IMR-90 (cell line): ENCODE measurements around the gene TSPYL4. TPM values are rescaled to one million over a fixed set of nuclear protein-coding genes. Genes with fewer than 3 reads are reported as not detected.
"Not testable (repeated sequence)": the region's sequence is repeated elsewhere in the genome, so short reads cannot be mapped to it uniquely, and the experiment has no call there.

ENCODE experiments used
- ATAC-seq: fragments of 200-7000 bp; cut with Tn5 transposase; 2 replicates; pipeline ENCODE4 v1.9.1; 2020; ENCODE audit warnings: low read depth, mild to moderate bottlenecking, moderate library complexity
- BruUV-seq: library from RNA; stranded (reverse); fragments of 400-500 nt; replicated peaks from 2 replicates; lab custom pipeline; 2021; lab: Mats Ljungman, UMichigan
- CTCF ChIA-PET: fragments of 300-600 bp; formaldehyde crosslinking; extraction: SDS; loops from one replicate; lab custom pipeline; 2021; ENCODE audit warnings: antibody characterized with exemption; lab: Yijun Ruan, JAX
- POLR2A ChIA-PET: fragments of 300-600 bp; sonication (Branson Sonifier 250); formaldehyde crosslinking; loops from one replicate; lab custom pipeline; 2022; ENCODE audit warnings: antibody characterized with exemption; ENCODE audit not compliant: unreplicated experiment; lab: Charles Lee
- DNase-seq: peaks from one replicate; pipeline ENCODE4 v3.0.0; 2013
- H2AFZ ChIP-seq: replicated peaks from 2 replicates; pipeline ENCODE3; 2013; ENCODE audit warnings: low read length, mild to moderate bottlenecking; ENCODE audit not compliant: poor library complexity
- H2AK5ac ChIP-seq: 2 replicates; pipeline ENCODE4 v1.6.1; 2013; ENCODE audit warnings: low read depth, low read length, inconsistent platforms
- H2AK9ac ChIP-seq: replicated peaks from 2 replicates; pipeline ENCODE3; 2013; ENCODE audit warnings: mild to moderate bottlenecking, low read depth, low read length, moderate library complexity; ENCODE audit not compliant: poor library complexity
- H2BK120ac ChIP-seq: 2 replicates; pipeline ENCODE4 v1.6.1; 2013; ENCODE audit warnings: low read depth, low read length, inconsistent platforms
- H2BK15ac ChIP-seq: 3 replicates; pipeline ENCODE4 v1.6.1; 2013; ENCODE audit warnings: low read depth, low read length, inconsistent platforms
- H2BK20ac ChIP-seq: 2 replicates; pipeline ENCODE4 v1.6.1; 2013; ENCODE audit warnings: low read depth, mild to moderate bottlenecking, inconsistent platforms, low read length, moderate library complexity
- H2BK5ac ChIP-seq: 2 replicates; pipeline ENCODE4 v1.6.1; 2013; ENCODE audit warnings: mild to moderate bottlenecking, low read depth, low read length, inconsistent platforms; ENCODE audit not compliant: poor library complexity, severe bottlenecking
- H3K14ac ChIP-seq: replicated peaks from 2 replicates; pipeline ENCODE4 v1.6.1; 2013; ENCODE audit warnings: low read depth, low read length, inconsistent platforms
- H3K18ac ChIP-seq: 2 replicates; pipeline ENCODE4 v1.6.1; 2013; ENCODE audit warnings: low read depth, low read length, control low read depth
- H3K23ac ChIP-seq: 2 replicates; pipeline ENCODE4 v1.6.1; 2013; ENCODE audit warnings: low read depth, low read length, inconsistent platforms
- H3K27ac ChIP-seq: 2 replicates; pipeline ENCODE4 v1.5.1; 2013; ENCODE audit warnings: mild to moderate bottlenecking, control low read depth, low read length; ENCODE audit not compliant: insufficient read depth
- H3K27me3 ChIP-seq: 2 replicates; pipeline ENCODE4 v1.6.1; 2013; ENCODE audit warnings: low read length; ENCODE audit not compliant: control insufficient read depth, insufficient read depth
- H3K36me3 ChIP-seq: 2 replicates; pipeline ENCODE4 v1.6.1; 2013; ENCODE audit warnings: low read length, mixed read lengths; ENCODE audit not compliant: control insufficient read depth, insufficient read depth
- H3K4ac ChIP-seq: 2 replicates; pipeline ENCODE4 v1.6.1; 2013; ENCODE audit warnings: low read depth, low read length, inconsistent platforms
- H3K4me1 ChIP-seq: 2 replicates; pipeline ENCODE4 v1.6.1; 2013; ENCODE audit warnings: low read length, mixed read lengths; ENCODE audit not compliant: control insufficient read depth, insufficient read depth
- H3K4me2 ChIP-seq: 2 replicates; pipeline ENCODE4 v1.6.1; 2013; ENCODE audit warnings: low read depth, mild to moderate bottlenecking, control low read depth, low read length, moderate library complexity
- H3K4me3 ChIP-seq: 2 replicates; pipeline ENCODE4 v1.5.1; 2013; ENCODE audit warnings: low read depth, mild to moderate bottlenecking, control low read depth, low read length, moderate library complexity; ENCODE audit not compliant: insufficient read depth
- H3K56ac ChIP-seq: 2 replicates; pipeline ENCODE4 v1.6.1; 2013; ENCODE audit warnings: low read length, inconsistent platforms; ENCODE audit not compliant: insufficient read depth; ENCODE audit errors: extremely low read depth
- H3K79me1 ChIP-seq, 2 experiments: 2 replicates each; pipeline ENCODE4 v1.6.1; 2013; ENCODE audit warnings: low read length in 2 of 2, inconsistent platforms in 1 of 2, low read depth in 1 of 2
- H3K9ac ChIP-seq: 2 replicates; pipeline ENCODE4 v1.6.1; 2013; ENCODE audit warnings: low read depth, low read length, control low read depth
- H3K9me1 ChIP-seq: 2 replicates; pipeline ENCODE4 v1.6.1; 2013; ENCODE audit warnings: low read length, inconsistent platforms; ENCODE audit not compliant: insufficient read depth
- H3K9me3 ChIP-seq: 2 replicates; pipeline ENCODE4 v1.6.1; 2013; ENCODE audit warnings: low read length; ENCODE audit not compliant: control insufficient read depth, insufficient read depth
- H4K20me1 ChIP-seq: 2 replicates; pipeline ENCODE4 v1.6.1; 2013; ENCODE audit warnings: low read length, inconsistent platforms; ENCODE audit not compliant: insufficient read depth
- H4K5ac ChIP-seq: 2 replicates; pipeline ENCODE4 v1.6.1; 2013; ENCODE audit warnings: mild to moderate bottlenecking, low read depth, low read length, control low read depth
- H4K8ac ChIP-seq, 2 experiments: 2 replicates each; pipeline ENCODE4 v1.6.1; 2013; ENCODE audit warnings: low read depth in 2 of 2, low read length in 2 of 2, control low read depth in 1 of 2, inconsistent platforms in 1 of 2
- H4K91ac ChIP-seq: 2 replicates; pipeline ENCODE4 v1.6.1; 2013; ENCODE audit warnings: low read depth, low read length, inconsistent platforms; ENCODE audit not compliant: insufficient read depth
- CEBPB ChIP-seq: IDR thresholded peaks from 2 replicates; pipeline ENCODE4 v1.6.1; 2012; ENCODE audit warnings: low read depth, low read length, improper control_type of control experiment
- FOS ChIP-seq: fragments of 150-350 bp; IDR thresholded peaks from 2 replicates; pipeline ENCODE4 v1.6.1; 2016; ENCODE audit warnings: low read depth, low read length
- RFX5 ChIP-seq: IDR thresholded peaks from 2 replicates; pipeline ENCODE4 v1.8.0; 2012; ENCODE audit warnings: low read depth, mild to moderate bottlenecking, low read length, moderate library complexity
- WGBS, 2 experiments: methylation state at CpG; one replicate each; pipeline versions ENCODE4 v1.1.5 to v1.1.7; 2013; ENCODE audit warnings: missing lambda C conversion rate in 2 of 2; ENCODE audit not compliant: insufficient read length in 1 of 2; ENCODE audit errors: extremely low coverage in 2 of 2; 5-methylcytosine and 5-hydroxymethylcytosine counted together
- dilution Hi-C: fragments of 300-500 bp; cut with HindIII; formaldehyde crosslinking; loops from one replicate; pipeline ENCODE4 v1.14.3; 2018; ENCODE audit warnings: low sequenced_read_pairs; ENCODE audit not compliant: unreplicated experiment
- in situ Hi-C: fragments of 300-500 bp; cut with MboI; formaldehyde crosslinking; loops from 3 replicates; pipeline ENCODE4 v1.14.3; 2019; ENCODE audit warnings: low sequenced_read_pairs, inconsistent platforms, mixed read lengths
- intact Hi-C: fragments of 100-400 bp; cut with micrococcal nuclease; formaldehyde crosslinking; loops from 2 replicates; pipeline ENCODE4 v1.10.0; 2022
- polyA plus RNA-seq, 3 experiments: library from polyadenylated mRNA; depleted of rRNA; stranded (reverse); fragments of >200 nt; gene quantifications; 2 replicates each; pipeline ENCODE4 v1.2.3, GENCODE V29; 2012; ENCODE audit warnings: low replicate concordance in 1 of 3
- total RNA-seq: library from RNA; depleted of rRNA; stranded (reverse); fragments of >200 nt; gene quantifications from 2 replicates; pipeline ENCODE4 v1.2.3, GENCODE V29; 2012

TSPYL4 gene
- total and polyA plus RNA-seq, 2 of the 4 experiments (the other 2 are of a cell fraction) = 22.0 to 29.9 TPM

DNA sequence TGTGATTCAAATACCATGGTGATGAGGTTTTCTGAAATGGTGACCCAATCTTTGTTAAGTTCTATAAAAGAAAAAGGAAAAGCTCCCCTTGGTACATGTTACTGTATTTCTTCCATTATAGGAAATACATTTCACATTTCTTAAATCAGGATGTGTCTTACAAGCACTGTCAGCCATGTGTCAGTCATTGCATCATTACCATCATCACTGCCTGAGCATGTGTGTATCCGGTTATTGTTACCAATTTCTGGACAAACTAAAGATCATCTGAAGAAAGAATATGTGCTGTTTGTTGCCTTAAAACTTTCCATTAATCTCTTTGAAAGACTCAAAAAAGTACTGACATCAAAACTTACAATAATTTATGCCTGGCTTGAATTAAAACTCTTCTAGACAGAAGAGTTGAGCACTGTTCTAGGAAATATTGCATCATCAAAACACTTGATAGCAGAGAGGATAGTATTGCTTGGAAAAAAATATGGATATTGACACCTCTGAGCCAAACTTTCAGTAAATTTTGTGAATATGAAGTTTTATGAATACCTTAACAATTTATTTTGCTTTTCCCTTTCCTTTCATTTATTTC is 33.0 kb upstream of the TSPYL4 start:
- no peak for ATAC-seq
- no peaks in the 10 kb centered on the region for H3K27me3 ChIP-seq
- H3K23ac ChIP-seq = no peak overlapping the region
- no peak overlapping the region for H2BK15ac ChIP-seq
- no peak overlapping the region for H2AK5ac ChIP-seq
- no peak overlapping the region for H3K56ac ChIP-seq
- no peak overlapping the region for H3K4ac ChIP-seq
- POLR2A ChIA-PET = interaction anchor here (0.5 to 0.6 kb wide), 2 partner anchors 85 to 118 kb away, joined by 3 to 5 read pairs; no protein-coding TSS in a partner anchor
- no peak overlapping the region for H3K4me2 ChIP-seq
- no peak overlapping the region for H2AK9ac ChIP-seq
- H3K9me3 ChIP-seq = no peaks in the 10 kb centered on the region
- no peak overlapping the region for H3K18ac ChIP-seq
- dilution Hi-C loops (no loop called here), in situ Hi-C loops (loop anchor here (25.0 kb wide), 1 partner anchor 150 kb away; no protein-coding TSS in a partner anchor), intact Hi-C loops (loop anchor here (1.0 to 5.0 kb wide), 4 partner anchors 85 to 274 kb away; partner anchors contain the start of gene DSE)
- no peak overlapping the region for H3K27ac ChIP-seq
- H4K8ac ChIP-seq = no peak overlapping the region
- H2BK5ac ChIP-seq = no peak overlapping the region
- H2BK20ac ChIP-seq = no peak overlapping the region
- BruUV-seq = no TSS peak
- no peak overlapping the region for H2AFZ ChIP-seq
- no CpG with 5 or more reads among the region's 1 CpG for WGBS, 2 experiments
- H3K4me3 ChIP-seq = no peak overlapping the region
- H4K20me1 ChIP-seq = no peaks in the 10 kb centered on the region
- no peak overlapping the region for H4K5ac ChIP-seq
- H3K79me1 ChIP-seq = peaks cover 0 to 3% of the 10 kb centered on the region in 2 experiments; a peak in 1 of 4 replicates
- no peak overlapping the region for H2BK120ac ChIP-seq
- H3K9ac ChIP-seq = no peak overlapping the region
- no peaks in the 10 kb centered on the region for H3K9me1 ChIP-seq
- H4K91ac ChIP-seq = no peak overlapping the region
- TF ChIP-seq CEBPB (peak; percentile 53; the same call in 1 of the 2 replicates), FOS (no peak), RFX5 (no peak)
- H3K14ac ChIP-seq = no peak overlapping the region
- DNase-seq = peak; percentile 25
- H3K4me1 ChIP-seq = no peaks in the 10 kb centered on the region; the same call in 1 of the 2 replicates
- CTCF ChIA-PET = interaction anchor here (0.6 to 2.0 kb wide), 23 partner anchors 7 to 274 kb away, joined by 3 to 13 read pairs (median 6); partner anchors contain the start of genes CALHM5, DSE and TSPYL1
- no peaks in the 10 kb centered on the region for H3K36me3 ChIP-seq

GRCh38 chr6:116284984-116285383 is 31.1 kb upstream of the TSPYL4 start:
- H3K4ac ChIP-seq, H3K4me1 ChIP-seq, H2AK5ac ChIP-seq, H3K36me3 ChIP-seq, CTCF ChIA-PET, H3K9ac ChIP-seq, H3K27ac ChIP-seq, H3K9me3 ChIP-seq, H2BK20ac ChIP-seq, POLR2A ChIA-PET, H3K27me3 ChIP-seq, H4K91ac ChIP-seq, H3K4me3 ChIP-seq, H2BK5ac ChIP-seq, ATAC-seq, H3K18ac ChIP-seq, H3K14ac ChIP-seq, H3K56ac ChIP-seq, DNase-seq, H4K8ac ChIP-seq, H2AFZ ChIP-seq, H3K9me1 ChIP-seq, H3K4me2 ChIP-seq, H4K5ac ChIP-seq, H2BK120ac ChIP-seq, H2BK15ac ChIP-seq, H2AK9ac ChIP-seq, H3K79me1 ChIP-seq, dilution Hi-C loops, H3K23ac ChIP-seq, H4K20me1 ChIP-seq, BruUV-seq: not testable (repeated sequence)
- in situ Hi-C loops (loop anchor here (25.0 kb wide), 1 partner anchor 152 kb away; no protein-coding TSS in a partner anchor), intact Hi-C loops (loop anchor here (5.0 kb wide), 2 partner anchors 87 to 157 kb away; partner anchors contain the start of gene DSE)
- no CpG with 5 or more reads among the region's 4 CpGs for WGBS, 2 experiments
